GM12865 (cell line): ENCODE results near the gene C9orf153.
A peak's percentile ranks its signal among the peaks of the same experiment; 100 is the strongest.
"Not testable (repeated sequence)": the region's sequence is repeated elsewhere in the genome, so short reads cannot be mapped to it uniquely, and the experiment has no call there.

Source experiments
- DNase-seq: peaks from one replicate; pipeline ENCODE4 v3.0.0; 2010; ENCODE audit warnings: low read depth
- H3K4me3 ChIP-seq: 2 replicates; pipeline ENCODE4 v1.5.1; 2011; ENCODE audit warnings: mild to moderate bottlenecking, low read depth, low read length, control low read depth
- TF ChIP-seq, protein P1 (sequence below): IDR thresholded peaks from 2 replicates; pipeline ENCODE4 v1.5.1; 2011; ENCODE audit warnings: low read length, control low read depth, low read depth, inconsistent platforms; ENCODE audit not compliant: insufficient read depth; ENCODE audit errors: missing control alignments

C9orf153 gene

DNA sequence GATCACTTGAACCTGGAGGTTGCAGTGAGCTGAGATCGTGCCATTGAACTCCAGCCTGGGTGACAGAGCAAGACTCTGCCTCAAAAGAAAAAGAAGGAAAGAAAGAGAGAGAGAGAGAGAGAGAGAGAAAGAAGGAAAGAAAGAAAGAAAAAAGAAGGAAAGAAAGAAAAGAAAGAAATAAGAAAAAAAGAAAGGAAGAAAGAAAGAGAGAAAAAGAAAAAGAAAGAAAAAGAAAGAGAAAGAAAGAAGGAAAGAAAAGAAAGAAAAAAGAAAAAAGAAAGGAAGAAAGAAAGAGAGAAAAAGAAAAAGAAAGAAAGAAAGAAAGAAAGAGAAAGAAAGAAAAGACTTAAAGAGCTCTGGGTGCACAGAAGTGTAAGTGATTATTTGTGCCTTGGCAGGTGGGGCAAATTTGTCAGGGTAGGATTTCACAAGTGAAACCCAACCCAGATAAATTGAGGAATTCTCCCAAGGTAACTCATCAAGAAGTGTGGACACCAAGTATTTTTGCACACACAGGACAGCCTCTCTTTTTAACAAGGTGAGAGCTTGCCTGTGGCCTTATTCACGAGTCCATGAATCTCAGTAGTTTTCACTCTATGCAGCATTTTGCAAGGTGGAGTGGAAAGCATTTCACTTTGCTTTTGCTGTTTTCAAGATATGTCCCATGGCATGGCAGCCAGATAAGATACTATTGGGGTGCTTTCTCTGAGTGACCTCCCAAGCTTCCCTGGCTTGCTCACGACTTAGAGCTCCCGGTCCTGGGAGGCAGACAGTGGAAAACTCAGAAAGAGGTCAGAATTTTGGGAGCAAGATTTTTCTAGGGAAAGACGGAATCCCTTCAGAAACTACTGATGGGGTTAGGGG lies 57.8 kb downstream of the C9orf153 start:
- H3K4me3 ChIP-seq: no peak overlapping the region
- TF ChIP-seq, protein P1, sequence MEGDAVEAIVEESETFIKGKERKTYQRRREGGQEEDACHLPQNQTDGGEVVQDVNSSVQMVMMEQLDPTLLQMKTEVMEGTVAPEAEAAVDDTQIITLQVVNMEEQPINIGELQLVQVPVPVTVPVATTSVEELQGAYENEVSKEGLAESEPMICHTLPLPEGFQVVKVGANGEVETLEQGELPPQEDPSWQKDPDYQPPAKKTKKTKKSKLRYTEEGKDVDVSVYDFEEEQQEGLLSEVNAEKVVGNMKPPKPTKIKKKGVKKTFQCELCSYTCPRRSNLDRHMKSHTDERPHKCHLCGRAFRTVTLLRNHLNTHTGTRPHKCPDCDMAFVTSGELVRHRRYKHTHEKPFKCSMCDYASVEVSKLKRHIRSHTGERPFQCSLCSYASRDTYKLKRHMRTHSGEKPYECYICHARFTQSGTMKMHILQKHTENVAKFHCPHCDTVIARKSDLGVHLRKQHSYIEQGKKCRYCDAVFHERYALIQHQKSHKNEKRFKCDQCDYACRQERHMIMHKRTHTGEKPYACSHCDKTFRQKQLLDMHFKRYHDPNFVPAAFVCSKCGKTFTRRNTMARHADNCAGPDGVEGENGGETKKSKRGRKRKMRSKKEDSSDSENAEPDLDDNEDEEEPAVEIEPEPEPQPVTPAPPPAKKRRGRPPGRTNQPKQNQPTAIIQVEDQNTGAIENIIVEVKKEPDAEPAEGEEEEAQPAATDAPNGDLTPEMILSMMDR: no peak
- DNase-seq: no peak

- DNase-seq: peak; percentile 35
- TF ChIP-seq, protein P1: no peak
- H3K4me3 ChIP-seq: no peak overlapping the region
Measured at GRCh38 chr9:86200599-86201162, 58.8 kb downstream of the C9orf153 start.

DNA sequence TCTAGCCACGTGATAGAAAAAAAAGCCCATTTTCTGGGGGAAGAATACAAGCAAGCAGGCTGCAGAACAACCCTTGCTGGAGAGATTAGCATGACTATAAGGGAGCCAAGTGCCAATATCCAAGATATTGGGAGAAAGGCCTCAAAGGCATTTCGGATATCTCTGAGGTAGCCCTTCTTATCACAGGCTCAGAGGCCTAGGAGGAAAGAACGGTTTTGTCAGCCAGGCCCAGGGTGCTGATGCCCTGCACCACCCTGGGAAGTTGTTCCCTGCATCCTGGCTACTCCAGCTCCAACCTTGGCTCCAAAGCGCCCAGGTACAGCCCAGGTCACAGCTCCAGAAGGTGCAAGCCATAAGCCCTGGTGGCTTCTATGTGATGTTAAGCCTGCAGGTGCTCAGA lies 66.4 kb downstream of the C9orf153 start:
- TF ChIP-seq, protein P1: no peak
- no peak overlapping the region for H3K4me3 ChIP-seq
- DNase-seq: no peak

- DNase-seq, H3K4me3 ChIP-seq: not testable (repeated sequence)
Measured at GRCh38 chr9:86190700-86191099, 68.8 kb downstream of the C9orf153 start.

GRCh38 chr9:86187121-86187520 lies 72.3 kb downstream of the C9orf153 start:
- TF ChIP-seq, protein P1: no peak
- no peak overlapping the region for H3K4me3 ChIP-seq
- DNase-seq: no peak

GRCh38 chr9:86186696-86187095 lies 72.8 kb downstream of the C9orf153 start:
- no peak for DNase-seq
- TF ChIP-seq, protein P1: no peak
- no peak overlapping the region for H3K4me3 ChIP-seq

- no peak for DNase-seq
- TF ChIP-seq, protein P1: no peak
- H3K4me3 ChIP-seq: no peak overlapping the region
Measured at GRCh38 chr9:86185872-86186271, 73.6 kb downstream of the C9orf153 start.
